H1 (cell line): Measurements from ENCODE around the gene SMARCE1. TPM values are rescaled to one million over a fixed set of nuclear protein-coding genes. Genes with fewer than 3 reads are reported as not detected.

Source experiments
- polyA plus RNA-seq, 7 experiments: library from polyadenylated mRNA; depleted of rRNA in 3 of 7; stranded (reverse) in 5 of 7; unstranded in 2 of 7; fragments of >200 nt in 5 of 7; fragments of 200-250 nt in 2 of 7; gene quantifications; 1 replicate in 5 of 7; 2 replicates in 1 of 7; 4 replicates in 1 of 7; pipeline versions ENCODE4 v1.2.1 to v1.2.3, GENCODE V29; 2011 to 2013; ENCODE audit warnings: missing spikeins in 2 of 7, mixed read lengths in 2 of 7
- total RNA-seq: library from RNA; stranded (reverse); fragmentation: NEBNext Ultra II Directional; extraction: Animal tissue kit (Norgen Biotek cat#: 25700); gene quantifications from 2 replicates; pipeline ENCODE4 v1.2.1, GENCODE V29; 2021
- TF ChIP-seq, protein P1 (sequence below): fragments of 300-600 bp; sonication (generic); IDR thresholded peaks from 2 replicates; pipeline ENCODE4 v1.7.1; 2012; ENCODE audit warnings: low read length, moderate library complexity, mild to moderate bottlenecking, inconsistent platforms; ENCODE audit not compliant: insufficient replicate concordance

The SMARCE1 gene
- total and polyA plus RNA-seq, 2 of the 8 experiments (the other 6 are each of a cell fraction or from before 2014, with no cell fraction given): 30.7 to 131 TPM

DNA sequence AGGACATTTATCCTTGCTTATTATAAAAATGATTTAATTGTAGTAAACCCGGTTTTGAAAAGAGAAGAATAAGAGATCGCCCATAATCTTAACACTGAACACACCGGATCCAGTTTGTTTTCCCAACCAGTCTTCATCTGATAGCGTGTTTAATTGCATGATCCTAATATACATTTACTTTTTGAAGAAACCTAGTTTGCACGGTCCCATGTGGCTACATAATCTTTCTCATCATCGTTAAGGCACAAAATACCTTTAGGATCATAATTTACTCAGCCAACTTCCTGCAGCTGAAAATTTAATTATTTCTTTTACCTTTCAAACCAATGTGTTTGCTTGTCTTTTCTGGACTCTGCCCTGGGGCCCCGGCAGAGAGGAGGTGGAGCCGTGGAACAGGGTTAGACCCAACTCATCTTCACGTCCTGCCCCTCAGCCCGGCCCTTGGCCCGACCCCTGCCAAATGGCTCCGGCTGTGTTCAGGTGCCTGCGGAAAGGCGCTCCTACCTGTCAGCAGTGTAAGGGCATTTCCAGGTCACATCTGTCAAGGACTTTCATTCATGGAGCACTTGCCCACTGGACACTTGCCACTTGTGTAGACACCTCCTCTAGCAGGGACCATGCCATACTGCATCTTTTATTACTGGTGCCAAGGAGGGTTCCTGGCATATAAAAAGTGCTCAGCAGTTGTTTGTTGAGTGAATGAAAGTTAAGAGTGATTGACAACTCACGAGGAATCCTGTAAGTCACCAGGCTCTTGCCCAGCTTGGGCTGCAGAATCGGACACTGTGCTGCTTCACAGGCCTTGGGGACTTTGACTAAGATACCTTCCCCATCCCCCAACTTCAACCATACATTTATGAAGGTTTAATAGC lies 28.6 kb downstream of the SMARCE1 start (continued):
- TF ChIP-seq, protein P1, sequence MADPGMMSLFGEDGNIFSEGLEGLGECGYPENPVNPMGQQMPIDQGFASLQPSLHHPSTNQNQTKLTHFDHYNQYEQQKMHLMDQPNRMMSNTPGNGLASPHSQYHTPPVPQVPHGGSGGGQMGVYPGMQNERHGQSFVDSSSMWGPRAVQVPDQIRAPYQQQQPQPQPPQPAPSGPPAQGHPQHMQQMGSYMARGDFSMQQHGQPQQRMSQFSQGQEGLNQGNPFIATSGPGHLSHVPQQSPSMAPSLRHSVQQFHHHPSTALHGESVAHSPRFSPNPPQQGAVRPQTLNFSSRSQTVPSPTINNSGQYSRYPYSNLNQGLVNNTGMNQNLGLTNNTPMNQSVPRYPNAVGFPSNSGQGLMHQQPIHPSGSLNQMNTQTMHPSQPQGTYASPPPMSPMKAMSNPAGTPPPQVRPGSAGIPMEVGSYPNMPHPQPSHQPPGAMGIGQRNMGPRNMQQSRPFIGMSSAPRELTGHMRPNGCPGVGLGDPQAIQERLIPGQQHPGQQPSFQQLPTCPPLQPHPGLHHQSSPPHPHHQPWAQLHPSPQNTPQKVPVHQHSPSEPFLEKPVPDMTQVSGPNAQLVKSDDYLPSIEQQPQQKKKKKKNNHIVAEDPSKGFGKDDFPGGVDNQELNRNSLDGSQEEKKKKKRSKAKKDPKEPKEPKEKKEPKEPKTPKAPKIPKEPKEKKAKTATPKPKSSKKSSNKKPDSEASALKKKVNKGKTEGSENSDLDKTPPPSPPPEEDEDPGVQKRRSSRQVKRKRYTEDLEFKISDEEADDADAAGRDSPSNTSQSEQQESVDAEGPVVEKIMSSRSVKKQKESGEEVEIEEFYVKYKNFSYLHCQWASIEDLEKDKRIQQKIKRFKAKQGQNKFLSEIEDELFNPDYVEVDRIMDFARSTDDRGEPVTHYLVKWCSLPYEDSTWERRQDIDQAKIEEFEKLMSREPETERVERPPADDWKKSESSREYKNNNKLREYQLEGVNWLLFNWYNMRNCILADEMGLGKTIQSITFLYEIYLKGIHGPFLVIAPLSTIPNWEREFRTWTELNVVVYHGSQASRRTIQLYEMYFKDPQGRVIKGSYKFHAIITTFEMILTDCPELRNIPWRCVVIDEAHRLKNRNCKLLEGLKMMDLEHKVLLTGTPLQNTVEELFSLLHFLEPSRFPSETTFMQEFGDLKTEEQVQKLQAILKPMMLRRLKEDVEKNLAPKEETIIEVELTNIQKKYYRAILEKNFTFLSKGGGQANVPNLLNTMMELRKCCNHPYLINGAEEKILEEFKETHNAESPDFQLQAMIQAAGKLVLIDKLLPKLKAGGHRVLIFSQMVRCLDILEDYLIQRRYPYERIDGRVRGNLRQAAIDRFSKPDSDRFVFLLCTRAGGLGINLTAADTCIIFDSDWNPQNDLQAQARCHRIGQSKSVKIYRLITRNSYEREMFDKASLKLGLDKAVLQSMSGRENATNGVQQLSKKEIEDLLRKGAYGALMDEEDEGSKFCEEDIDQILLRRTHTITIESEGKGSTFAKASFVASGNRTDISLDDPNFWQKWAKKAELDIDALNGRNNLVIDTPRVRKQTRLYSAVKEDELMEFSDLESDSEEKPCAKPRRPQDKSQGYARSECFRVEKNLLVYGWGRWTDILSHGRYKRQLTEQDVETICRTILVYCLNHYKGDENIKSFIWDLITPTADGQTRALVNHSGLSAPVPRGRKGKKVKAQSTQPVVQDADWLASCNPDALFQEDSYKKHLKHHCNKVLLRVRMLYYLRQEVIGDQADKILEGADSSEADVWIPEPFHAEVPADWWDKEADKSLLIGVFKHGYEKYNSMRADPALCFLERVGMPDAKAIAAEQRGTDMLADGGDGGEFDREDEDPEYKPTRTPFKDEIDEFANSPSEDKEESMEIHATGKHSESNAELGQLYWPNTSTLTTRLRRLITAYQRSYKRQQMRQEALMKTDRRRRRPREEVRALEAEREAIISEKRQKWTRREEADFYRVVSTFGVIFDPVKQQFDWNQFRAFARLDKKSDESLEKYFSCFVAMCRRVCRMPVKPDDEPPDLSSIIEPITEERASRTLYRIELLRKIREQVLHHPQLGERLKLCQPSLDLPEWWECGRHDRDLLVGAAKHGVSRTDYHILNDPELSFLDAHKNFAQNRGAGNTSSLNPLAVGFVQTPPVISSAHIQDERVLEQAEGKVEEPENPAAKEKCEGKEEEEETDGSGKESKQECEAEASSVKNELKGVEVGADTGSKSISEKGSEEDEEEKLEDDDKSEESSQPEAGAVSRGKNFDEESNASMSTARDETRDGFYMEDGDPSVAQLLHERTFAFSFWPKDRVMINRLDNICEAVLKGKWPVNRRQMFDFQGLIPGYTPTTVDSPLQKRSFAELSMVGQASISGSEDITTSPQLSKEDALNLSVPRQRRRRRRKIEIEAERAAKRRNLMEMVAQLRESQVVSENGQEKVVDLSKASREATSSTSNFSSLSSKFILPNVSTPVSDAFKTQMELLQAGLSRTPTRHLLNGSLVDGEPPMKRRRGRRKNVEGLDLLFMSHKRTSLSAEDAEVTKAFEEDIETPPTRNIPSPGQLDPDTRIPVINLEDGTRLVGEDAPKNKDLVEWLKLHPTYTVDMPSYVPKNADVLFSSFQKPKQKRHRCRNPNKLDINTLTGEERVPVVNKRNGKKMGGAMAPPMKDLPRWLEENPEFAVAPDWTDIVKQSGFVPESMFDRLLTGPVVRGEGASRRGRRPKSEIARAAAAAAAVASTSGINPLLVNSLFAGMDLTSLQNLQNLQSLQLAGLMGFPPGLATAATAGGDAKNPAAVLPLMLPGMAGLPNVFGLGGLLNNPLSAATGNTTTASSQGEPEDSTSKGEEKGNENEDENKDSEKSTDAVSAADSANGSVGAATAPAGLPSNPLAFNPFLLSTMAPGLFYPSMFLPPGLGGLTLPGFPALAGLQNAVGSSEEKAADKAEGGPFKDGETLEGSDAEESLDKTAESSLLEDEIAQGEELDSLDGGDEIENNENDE: no peak
- TF ChIP-seq, all 59 proteins: peak for 0
